A549 treated with dexamethasone at 1 μM for 4 hours (cell line): Measurements from ENCODE around the gene SAA1. TPM values are rescaled to one million over a fixed set of nuclear protein-coding genes. Genes with fewer than 3 reads are reported as not detected.

Source experiments
- total RNA-seq: library from RNA; stranded (reverse); fragments of 200-300 nt; extraction: Qiagen RNA extraction; gene quantifications from 5 replicates; pipeline ENCODE4 v1.2.3, GENCODE V29; 2022

Gene SAA1
- total RNA-seq: 3.0 to 4.5 TPM (median 3.5 TPM) in 5 replicates

DNA sequence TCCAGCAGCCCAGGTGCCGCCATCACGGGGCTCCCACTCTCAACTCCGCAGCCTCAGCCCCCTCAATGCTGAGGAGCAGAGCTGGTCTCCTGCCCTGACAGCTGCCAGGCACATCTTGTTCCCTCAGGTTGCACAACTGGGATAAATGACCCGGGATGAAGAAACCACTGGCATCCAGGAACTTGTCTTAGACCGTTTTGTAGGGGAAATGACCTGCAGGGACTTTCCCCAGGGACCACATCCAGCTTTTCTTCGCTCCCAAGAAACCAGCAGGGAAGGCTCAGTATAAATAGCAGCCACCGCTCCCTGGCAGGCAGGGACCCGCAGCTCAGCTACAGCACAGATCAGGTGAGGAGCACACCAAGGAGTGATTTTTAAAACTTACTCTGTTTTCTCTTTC, at the start of gene SAA1:
Gene SAA1, plus strand, starts transcription at position 316 of the 400 bp plus-strand sequence. CDS start 624 bp downstream, outside the sequence.

GRCh38 chr11:18236664-18237356, 29.3 kb upstream of the SAA1 start, which contains the start of gene SAA4:
SAA4 (minus strand) TSS chr11:18236802; CDS start chr11:18235926, 876 bp downstream.

DNA sequence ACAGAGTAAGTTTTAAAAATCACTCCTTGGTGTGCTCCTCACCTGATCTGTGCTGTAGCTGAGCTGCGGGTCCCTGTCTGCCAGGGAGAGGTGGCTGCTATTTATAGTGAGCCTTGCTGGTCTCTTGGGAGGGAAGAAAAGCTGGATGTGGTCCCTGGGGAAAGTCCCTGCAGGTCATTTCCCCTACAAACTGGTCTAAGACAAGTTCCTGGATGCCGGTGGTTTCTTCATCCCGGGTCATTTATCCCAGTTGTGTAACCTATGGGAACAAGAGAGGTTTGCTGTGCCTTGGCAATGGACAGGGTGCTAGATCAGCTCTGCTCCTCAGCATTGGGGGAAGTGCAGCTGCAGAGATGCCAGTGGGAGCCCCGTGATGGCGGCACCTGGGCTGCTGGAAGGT, 17.5 kb upstream of the SAA1 start, which contains the start of gene SAA2:
Gene SAA2, minus strand, starts transcription at position 108 of the 400 bp plus-strand sequence. CDS start 657 bp downstream, outside the sequence.

Other genes with a start within 250 kb of the SAA1 start
- gene TPH1, start 220.0 kb upstream of the SAA1 start, total RNA-seq: 0.02 to 0.12 TPM (median 0.06 TPM) in 5 replicates
- 36.1 to 41.7 TPM (median 39.4 TPM) in 5 replicates for gene SAAL1, start 160.2 kb upstream of the SAA1 start, total RNA-seq
- gene MRGPRX3, start 133.7 kb upstream of the SAA1 start, total RNA-seq: 0.14 TPM in 1 of 5 replicates, not detected in the others
- gene MRGPRX4, start 93.4 kb upstream of the SAA1 start, total RNA-seq: not detected in 5 replicates
- gene SAA4, start 29.5 kb upstream of the SAA1 start, total RNA-seq: not detected in 5 replicates
- gene SAA2, start 17.6 kb upstream of the SAA1 start, total RNA-seq: 0.13 to 0.31 TPM (median 0.22 TPM) in 3 of 5 replicates, not detected in the others
- 14.9 to 16.9 TPM (median 16.1 TPM) in 5 replicates for gene HPS5, start 55.9 kb downstream of the SAA1 start, total RNA-seq
- 35.7 to 38.8 TPM (median 36.8 TPM) in 5 replicates for gene GTF2H1, start 56.3 kb downstream of the SAA1 start, total RNA-seq
- 3,528 to 4,351 TPM (median 4,297 TPM) in 5 replicates for gene LDHA, start 128.3 kb downstream of the SAA1 start, total RNA-seq
- gene LDHC, start 146.1 kb downstream of the SAA1 start, total RNA-seq: 0.10 to 0.23 TPM (median 0.14 TPM) in 4 of 5 replicates, not detected in the other
- gene LDHAL6A, start 189.6 kb downstream of the SAA1 start, total RNA-seq: not detected in 5 replicates